Esophagus squamous epithelium (tissue), 4 donors: ENCODE data around the gene SECTM1.

Experiments
- POLR2A ChIP-seq, 4 donors: fragments of 450-650 bp; IDR thresholded peaks; one replicate each; pipeline ENCODE4 v1.6.1; 2017; ENCODE audit warnings: antibody characterized with exemption in 4 of 4, mild to moderate bottlenecking in 4 of 4, moderate library complexity in 3 of 4
- TF ChIP-seq, protein P1 (sequence below), 6 experiments: fragments of 450-650 bp in 4 of 6; fragments of 200-600 bp in 2 of 6; sonication (generic) in 2 of 6; IDR thresholded peaks; one replicate each; pipeline ENCODE4 v1.5.1; 2016 to 2019; ENCODE audit warnings: antibody characterized with exemption in 6 of 6, mild to moderate bottlenecking in 4 of 6, moderate library complexity in 4 of 6

- TF ChIP-seq POLR2A (IDR thresholded peaks at IDR 0.05): no peak
- TF ChIP-seq, protein P1, sequence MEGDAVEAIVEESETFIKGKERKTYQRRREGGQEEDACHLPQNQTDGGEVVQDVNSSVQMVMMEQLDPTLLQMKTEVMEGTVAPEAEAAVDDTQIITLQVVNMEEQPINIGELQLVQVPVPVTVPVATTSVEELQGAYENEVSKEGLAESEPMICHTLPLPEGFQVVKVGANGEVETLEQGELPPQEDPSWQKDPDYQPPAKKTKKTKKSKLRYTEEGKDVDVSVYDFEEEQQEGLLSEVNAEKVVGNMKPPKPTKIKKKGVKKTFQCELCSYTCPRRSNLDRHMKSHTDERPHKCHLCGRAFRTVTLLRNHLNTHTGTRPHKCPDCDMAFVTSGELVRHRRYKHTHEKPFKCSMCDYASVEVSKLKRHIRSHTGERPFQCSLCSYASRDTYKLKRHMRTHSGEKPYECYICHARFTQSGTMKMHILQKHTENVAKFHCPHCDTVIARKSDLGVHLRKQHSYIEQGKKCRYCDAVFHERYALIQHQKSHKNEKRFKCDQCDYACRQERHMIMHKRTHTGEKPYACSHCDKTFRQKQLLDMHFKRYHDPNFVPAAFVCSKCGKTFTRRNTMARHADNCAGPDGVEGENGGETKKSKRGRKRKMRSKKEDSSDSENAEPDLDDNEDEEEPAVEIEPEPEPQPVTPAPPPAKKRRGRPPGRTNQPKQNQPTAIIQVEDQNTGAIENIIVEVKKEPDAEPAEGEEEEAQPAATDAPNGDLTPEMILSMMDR (IDR thresholded peaks at IDR 0.05): no peak
These were observed 25.1 kb upstream of the SECTM1 start, which contains the start of gene TEX19 for GRCh38 chr17:82358465-82359350.
